ENCODE measurements around the gene MBNL2.

The MBNL2 gene

DNA sequence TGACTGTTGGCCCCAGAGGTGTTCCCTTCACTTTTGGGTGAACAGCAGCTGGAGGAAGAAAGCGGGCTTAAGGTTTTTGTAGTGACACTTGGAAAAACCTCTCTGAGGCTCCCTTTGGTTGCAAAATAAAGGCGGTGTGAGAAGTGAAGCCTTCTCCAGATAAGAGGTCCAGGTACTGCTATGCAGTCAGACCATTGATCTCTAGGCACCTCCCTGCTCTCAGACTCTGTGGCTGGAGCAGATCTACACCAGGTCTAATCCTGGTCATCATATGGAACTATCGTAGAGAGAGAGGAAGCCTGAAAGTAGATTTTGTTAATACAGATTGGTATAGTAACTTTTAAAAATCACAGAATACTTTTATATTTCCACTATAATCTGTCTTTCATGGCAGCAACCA lies 47.5 kb downstream of the MBNL2 start:
- Histone ChIP-seq H3K9me3 (ENCODE audit: control insufficient read depth, insufficient read depth, low read length) (no peaks in the 10 kb centered on the region), H3K4me3 (ENCODE audit: low read length) (no peak overlapping the region), H3K27me3 (ENCODE audit: control insufficient read depth, insufficient read depth, low read length) (no peaks in the 10 kb centered on the region), H3K27ac (ENCODE audit: low read length) (no peak overlapping the region), H3K4me1 (ENCODE audit: control insufficient read depth, insufficient read depth, low read length) (peaks cover 4% of the 10 kb centered on the region; the same call in 1 of the 2 replicates), H3K36me3 (ENCODE audit: control insufficient read depth, insufficient read depth, low read length) (no peaks in the 10 kb centered on the region)
- no CpG with 5 or more reads among the region's 3 CpGs for WGBS (ENCODE audit: insufficient coverage, insufficient read length)
- no peak for DNase-seq (ENCODE audit: low read depth, low spot score)

DNA sequence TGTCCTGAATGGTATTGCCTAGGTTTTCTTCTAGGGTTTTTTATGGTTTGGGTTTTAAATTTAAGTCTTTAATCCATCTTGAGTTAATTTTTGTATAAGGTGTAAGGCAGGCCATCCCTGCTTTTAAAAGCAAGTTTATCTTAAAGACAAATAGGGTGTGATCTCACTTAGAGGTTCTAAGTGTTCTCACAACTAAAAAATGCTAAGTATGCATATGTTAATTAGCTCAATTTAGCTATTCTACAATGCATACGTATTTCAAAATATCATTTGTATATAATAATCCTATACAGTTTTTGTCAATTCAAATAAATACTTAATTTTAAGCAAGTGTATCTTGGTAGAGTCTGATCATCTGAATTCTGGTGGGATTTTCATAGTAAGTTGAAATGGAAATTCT lies 50.4 kb downstream of the MBNL2 start:
- no CpG with 5 or more reads among the region's 1 CpG for WGBS (ENCODE audit: insufficient coverage, insufficient read length)
- 0 out of 2 replicates have a peak, but pooled peaks cover 2% of the 10 kb centered on the region for H3K4me1 ChIP-seq (ENCODE audit: control insufficient read depth, insufficient read depth, low read length)
- H3K36me3 ChIP-seq (ENCODE audit: control insufficient read depth, insufficient read depth, low read length): no peaks in the 10 kb centered on the region
- no peak overlapping the region for H3K27ac ChIP-seq (ENCODE audit: low read length)
- no peaks in the 10 kb centered on the region for H3K9me3 ChIP-seq (ENCODE audit: control insufficient read depth, insufficient read depth, low read length)
- no peak for DNase-seq (ENCODE audit: low read depth, low spot score)
- no peaks in the 10 kb centered on the region for H3K27me3 ChIP-seq (ENCODE audit: control insufficient read depth, insufficient read depth, low read length)
- H3K4me3 ChIP-seq (ENCODE audit: low read length): no peak overlapping the region

DNA sequence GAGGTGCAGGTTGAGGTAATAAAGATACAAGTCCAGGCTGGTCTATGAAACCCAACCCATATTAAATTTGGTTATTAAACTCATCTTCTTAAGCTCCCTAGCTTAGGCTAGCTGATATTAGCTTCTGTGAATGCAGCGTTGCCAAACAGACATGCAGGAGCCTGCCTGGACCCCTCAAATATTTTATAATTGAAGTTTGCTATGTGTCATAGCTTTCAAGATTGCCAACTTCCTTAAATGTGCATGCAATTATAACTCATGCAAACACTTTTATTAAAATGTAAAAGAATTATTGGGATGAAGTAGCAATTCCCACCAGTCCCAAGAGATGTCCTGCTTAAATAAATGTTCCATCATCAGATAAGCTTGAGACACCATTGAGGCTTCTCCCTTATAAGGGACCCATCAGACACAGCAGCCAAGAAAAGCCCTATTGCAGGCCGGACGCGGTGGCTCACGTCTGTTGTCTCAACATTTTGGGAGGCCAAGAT lies 51.3 kb downstream of the MBNL2 start:
- Histone ChIP-seq H3K4me1 (ENCODE audit: control insufficient read depth, insufficient read depth, low read length) (0 out of 2 replicates have a peak, but pooled peaks cover 2% of the 10 kb centered on the region), H3K27ac (ENCODE audit: low read length) (no peak overlapping the region)

DNA sequence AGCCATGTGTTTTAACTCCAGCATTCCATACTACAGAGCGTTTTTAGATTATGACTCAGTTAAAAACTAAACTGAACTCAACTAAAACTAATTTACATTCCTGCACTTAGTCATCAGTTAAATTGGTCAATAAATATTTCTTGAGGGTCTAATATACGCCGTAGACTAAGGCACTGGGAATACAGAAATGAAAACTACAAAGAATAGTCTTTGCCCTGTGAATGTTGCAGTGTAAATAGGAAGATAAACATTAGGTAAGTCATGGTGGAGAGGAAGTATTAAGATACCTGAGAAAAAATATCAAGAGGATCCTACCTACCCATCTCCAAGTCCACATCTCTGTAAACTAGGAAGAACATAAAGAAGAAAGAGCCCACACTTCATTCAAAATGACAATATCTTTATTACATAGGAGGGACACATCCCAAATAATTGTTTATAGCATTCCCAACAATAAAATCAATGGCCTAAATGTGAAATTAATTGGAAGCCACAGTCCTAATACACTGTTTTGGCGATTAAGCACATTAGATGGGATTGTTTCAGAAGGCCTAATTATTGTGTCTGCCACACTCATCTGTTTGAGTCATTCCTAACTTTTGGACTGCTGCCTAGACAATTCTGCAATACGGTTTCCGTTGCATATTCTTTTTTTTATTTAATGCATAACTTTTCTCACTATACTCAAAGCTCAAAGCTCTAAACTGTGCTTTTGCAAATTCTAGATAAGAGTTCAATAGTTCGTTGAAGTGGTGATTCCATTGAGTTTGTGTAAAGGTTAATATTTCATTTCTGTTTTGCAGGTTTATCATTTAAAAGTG lies 52.9 kb downstream of the MBNL2 start:
- no peaks in the 10 kb centered on the region for H3K27me3 ChIP-seq (ENCODE audit: control insufficient read depth, insufficient read depth, low read length)
- no peaks in the 10 kb centered on the region for H3K36me3 ChIP-seq (ENCODE audit: control insufficient read depth, insufficient read depth, low read length)
- no peaks in the 10 kb centered on the region for H3K9me3 ChIP-seq (ENCODE audit: control insufficient read depth, insufficient read depth, low read length)
- H3K4me1 ChIP-seq (ENCODE audit: control insufficient read depth, insufficient read depth, low read length): no peaks in the 10 kb centered on the region
- no CpG with 5 or more reads among the region's 7 CpGs for WGBS (ENCODE audit: insufficient coverage, insufficient read length)
- no peak for DNase-seq (ENCODE audit: low read depth, low spot score)
- H3K27ac ChIP-seq (ENCODE audit: low read length): no peak overlapping the region
- H3K4me3 ChIP-seq (ENCODE audit: low read length): no peak overlapping the region

More for the DNA sequence above, 51.3 kb downstream of the MBNL2 start:
- no peaks in the 10 kb centered on the region for H3K27me3 ChIP-seq (ENCODE audit: control insufficient read depth, insufficient read depth, low read length)
- H3K36me3 ChIP-seq (ENCODE audit: control insufficient read depth, insufficient read depth, low read length): no peaks in the 10 kb centered on the region
- no peak overlapping the region for H3K4me3 ChIP-seq (ENCODE audit: low read length)
- WGBS (ENCODE audit: insufficient coverage, insufficient read length): no CpG with 5 or more reads among the region's 5 CpGs
- DNase-seq (ENCODE audit: low read depth, low spot score): no peak
- no peaks in the 10 kb centered on the region for H3K9me3 ChIP-seq (ENCODE audit: control insufficient read depth, insufficient read depth, low read length)

DNA sequence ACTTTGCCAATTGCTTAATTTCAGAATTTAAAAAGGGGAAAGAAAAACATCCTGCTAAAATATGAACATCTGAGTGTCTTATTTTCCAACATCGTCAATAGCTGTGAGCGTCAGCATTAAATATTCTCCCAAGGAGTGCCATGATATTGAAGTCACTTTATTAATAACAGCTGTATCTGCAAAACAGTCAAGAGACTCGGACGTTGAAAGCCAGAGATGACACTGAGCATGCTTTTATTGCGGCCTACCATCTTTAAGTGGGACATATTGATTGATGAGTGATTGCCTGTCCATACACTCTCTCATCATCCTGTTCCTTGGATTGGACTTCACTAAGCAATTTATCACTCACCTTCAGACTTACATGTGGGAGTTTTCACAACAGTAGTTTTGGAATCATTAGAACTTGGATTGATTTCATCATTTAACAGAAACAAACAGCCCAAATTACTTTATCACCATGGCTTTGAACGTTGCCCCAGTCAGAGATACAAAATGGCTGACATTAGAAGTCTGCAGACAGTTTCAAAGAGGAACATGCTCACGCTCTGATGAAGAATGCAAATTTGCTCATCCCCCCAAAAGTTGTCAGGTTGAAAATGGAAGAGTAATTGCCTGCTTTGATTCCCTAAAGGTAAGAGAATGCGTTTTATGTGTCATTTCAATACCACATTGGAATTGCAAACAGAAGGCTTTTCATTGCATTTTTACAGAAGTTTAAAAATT lies 53.8 kb downstream of the MBNL2 start:
- no peak overlapping the region for H3K27ac ChIP-seq (ENCODE audit: low read length)
- no peak overlapping the region for H3K4me3 ChIP-seq (ENCODE audit: low read length)
- H3K4me1 ChIP-seq (ENCODE audit: control insufficient read depth, insufficient read depth, low read length): no peaks in the 10 kb centered on the region
- no peaks in the 10 kb centered on the region for H3K9me3 ChIP-seq (ENCODE audit: control insufficient read depth, insufficient read depth, low read length)
- H3K27me3 ChIP-seq (ENCODE audit: control insufficient read depth, insufficient read depth, low read length): no peaks in the 10 kb centered on the region
- no peaks in the 10 kb centered on the region for H3K36me3 ChIP-seq (ENCODE audit: control insufficient read depth, insufficient read depth, low read length)
- WGBS (ENCODE audit: insufficient coverage, insufficient read length): no CpG with 5 or more reads among the region's 8 CpGs
- DNase-seq (ENCODE audit: low read depth, low spot score): no peak

DNA sequence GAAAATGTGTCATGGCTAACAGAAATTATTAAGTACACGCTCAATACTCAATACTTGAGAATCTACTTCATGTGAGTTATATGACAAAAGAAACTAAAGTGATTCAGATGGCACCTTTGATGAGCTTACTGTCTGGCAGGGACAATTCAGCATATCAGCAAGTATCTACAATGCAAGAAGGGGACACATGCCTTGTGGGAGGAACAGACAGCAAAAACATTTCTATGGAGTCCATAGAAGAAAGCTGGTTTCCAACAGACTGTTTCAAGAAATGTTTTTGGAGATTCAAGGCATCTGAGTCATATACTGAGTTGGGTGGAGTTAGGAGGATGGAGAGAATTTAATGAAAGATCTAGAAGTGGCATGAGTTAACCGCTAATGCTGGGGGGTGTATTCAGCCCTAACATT lies 54.7 kb downstream of the MBNL2 start:
- WGBS (ENCODE audit: insufficient coverage, insufficient read length): no CpG with 5 or more reads among the region's 2 CpGs
- no peak overlapping the region for H3K27ac ChIP-seq (ENCODE audit: low read length)

DNA sequence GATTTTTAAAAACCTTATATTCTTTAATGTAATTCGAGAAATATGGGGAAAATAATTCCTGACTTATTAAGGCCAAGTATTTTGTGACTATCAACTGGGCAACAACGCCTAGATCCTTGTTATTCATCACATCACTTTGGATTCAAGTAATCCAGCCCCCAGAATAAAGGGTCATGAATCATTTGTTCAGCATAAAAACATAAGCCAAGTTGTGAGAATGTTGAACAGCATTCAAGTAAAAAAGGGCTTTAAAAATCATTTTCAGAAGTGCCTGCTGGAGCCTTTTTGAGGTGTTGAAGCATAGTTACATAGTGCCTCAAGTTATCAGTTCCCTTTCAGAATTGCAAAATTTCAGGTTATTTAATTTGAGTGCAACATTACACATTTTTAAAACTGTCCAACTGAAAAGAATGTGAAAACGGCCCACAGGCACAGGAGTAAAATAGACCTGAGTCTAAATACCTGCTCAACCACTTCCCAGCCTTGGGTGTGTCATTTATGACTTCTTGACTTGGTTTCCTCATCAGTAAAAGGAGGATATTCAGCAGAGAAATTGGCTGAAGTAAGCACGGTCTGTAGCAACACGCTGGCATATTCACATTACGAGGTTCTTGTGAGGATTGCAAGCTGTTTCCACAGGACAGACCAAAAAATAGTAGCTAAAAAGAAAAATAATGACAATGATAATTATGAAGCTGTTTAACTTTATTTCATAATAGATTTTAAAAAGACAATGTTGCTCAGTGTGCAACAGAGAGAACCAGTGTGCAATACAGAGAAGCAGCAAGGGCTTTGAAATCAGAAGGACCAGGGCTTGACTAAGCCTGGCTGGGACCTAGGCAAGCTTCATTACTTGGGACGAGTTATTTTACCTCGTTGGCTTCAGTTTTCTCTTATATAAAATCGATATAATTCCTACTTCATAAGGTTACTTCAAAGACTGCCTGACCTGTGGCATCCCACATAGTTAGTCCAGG lies 56.6 kb downstream of the MBNL2 start:
- H3K4me3 ChIP-seq (ENCODE audit: low read length): no peak overlapping the region

More for the DNA sequence above, 54.7 kb downstream of the MBNL2 start:
- DNase-seq (ENCODE audit: low read depth, low spot score): no peak
- H3K9me3 ChIP-seq (ENCODE audit: control insufficient read depth, insufficient read depth, low read length): no peaks in the 10 kb centered on the region
- no peaks in the 10 kb centered on the region for H3K36me3 ChIP-seq (ENCODE audit: control insufficient read depth, insufficient read depth, low read length)
- H3K4me1 ChIP-seq (ENCODE audit: control insufficient read depth, insufficient read depth, low read length): no peaks in the 10 kb centered on the region
- H3K27me3 ChIP-seq (ENCODE audit: control insufficient read depth, insufficient read depth, low read length): no peaks in the 10 kb centered on the region
- H3K4me3 ChIP-seq (ENCODE audit: low read length): no peak overlapping the region

DNA sequence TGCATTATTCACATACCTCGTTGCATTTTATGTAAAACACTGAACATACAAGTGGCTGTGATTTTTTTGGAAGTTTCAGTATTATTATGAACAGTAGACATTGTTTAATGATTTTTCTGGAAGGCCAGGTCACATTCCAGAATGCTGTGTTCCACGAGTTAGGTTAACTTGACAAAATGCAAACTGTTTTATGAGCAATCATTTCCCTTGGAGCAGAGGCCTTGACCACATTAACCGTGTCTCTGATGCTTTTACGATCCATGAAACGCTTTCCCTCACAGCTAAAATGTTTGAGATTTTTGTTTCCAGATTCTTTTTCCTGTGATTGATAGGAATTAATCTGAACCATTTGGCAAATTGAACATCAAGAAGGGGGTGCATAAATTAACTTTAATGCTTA lies 57.8 kb downstream of the MBNL2 start:
- H3K27ac ChIP-seq (ENCODE audit: low read length): no peak overlapping the region
- no CpG with 5 or more reads among the region's 5 CpGs for WGBS (ENCODE audit: insufficient coverage, insufficient read length)

More for the DNA sequence above, 56.6 kb downstream of the MBNL2 start:
- Histone ChIP-seq H3K27me3 (ENCODE audit: control insufficient read depth, insufficient read depth, low read length) (no peaks in the 10 kb centered on the region), H3K4me1 (ENCODE audit: control insufficient read depth, insufficient read depth, low read length) (no peaks in the 10 kb centered on the region), H3K27ac (ENCODE audit: low read length) (no peak overlapping the region), H3K36me3 (ENCODE audit: control insufficient read depth, insufficient read depth, low read length) (no peaks in the 10 kb centered on the region), H3K9me3 (ENCODE audit: control insufficient read depth, insufficient read depth, low read length) (no peaks in the 10 kb centered on the region)
- DNase-seq (ENCODE audit: low read depth, low spot score): no peak
- no CpG with 5 or more reads among the region's 9 CpGs for WGBS (ENCODE audit: insufficient coverage, insufficient read length)

DNA sequence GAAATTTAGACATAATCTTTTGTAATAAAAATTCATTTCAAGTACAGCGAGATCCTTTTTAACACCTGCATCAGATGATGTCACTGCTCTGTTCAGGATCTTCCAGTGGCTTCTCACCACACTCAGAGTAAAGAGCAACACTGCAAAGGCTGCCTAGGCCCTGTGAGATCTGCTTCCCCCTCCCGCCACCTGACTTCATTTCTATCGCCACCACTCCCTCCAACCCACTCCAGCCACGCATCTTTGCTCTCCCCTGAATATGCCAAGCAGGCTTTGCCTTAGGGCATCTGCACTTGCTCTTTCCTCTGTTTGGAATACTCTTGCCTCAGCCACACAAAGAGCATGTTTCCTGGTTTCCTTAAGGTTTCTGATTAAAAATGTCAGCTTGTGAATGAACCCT lies 58.3 kb downstream of the MBNL2 start:
- Histone ChIP-seq H3K27ac (ENCODE audit: low read length) (no peak overlapping the region), H3K27me3 (ENCODE audit: control insufficient read depth, insufficient read depth, low read length) (no peaks in the 10 kb centered on the region), H3K36me3 (ENCODE audit: control insufficient read depth, insufficient read depth, low read length) (no peaks in the 10 kb centered on the region), H3K4me3 (ENCODE audit: low read length) (no peak overlapping the region), H3K4me1 (ENCODE audit: control insufficient read depth, insufficient read depth, low read length) (no peaks in the 10 kb centered on the region), H3K9me3 (ENCODE audit: control insufficient read depth, insufficient read depth, low read length) (no peaks in the 10 kb centered on the region)
- WGBS (ENCODE audit: insufficient coverage, insufficient read length): no CpG with 5 or more reads among the region's 4 CpGs
- no peak for DNase-seq (ENCODE audit: low read depth, low spot score)

More for the DNA sequence above, 57.8 kb downstream of the MBNL2 start:
- Histone ChIP-seq H3K4me1 (ENCODE audit: control insufficient read depth, insufficient read depth, low read length) (no peaks in the 10 kb centered on the region), H3K4me3 (ENCODE audit: low read length) (no peak overlapping the region), H3K27me3 (ENCODE audit: control insufficient read depth, insufficient read depth, low read length) (no peaks in the 10 kb centered on the region), H3K9me3 (ENCODE audit: control insufficient read depth, insufficient read depth, low read length) (no peaks in the 10 kb centered on the region), H3K36me3 (ENCODE audit: control insufficient read depth, insufficient read depth, low read length) (no peaks in the 10 kb centered on the region)
- DNase-seq (ENCODE audit: low read depth, low spot score): no peak

DNA sequence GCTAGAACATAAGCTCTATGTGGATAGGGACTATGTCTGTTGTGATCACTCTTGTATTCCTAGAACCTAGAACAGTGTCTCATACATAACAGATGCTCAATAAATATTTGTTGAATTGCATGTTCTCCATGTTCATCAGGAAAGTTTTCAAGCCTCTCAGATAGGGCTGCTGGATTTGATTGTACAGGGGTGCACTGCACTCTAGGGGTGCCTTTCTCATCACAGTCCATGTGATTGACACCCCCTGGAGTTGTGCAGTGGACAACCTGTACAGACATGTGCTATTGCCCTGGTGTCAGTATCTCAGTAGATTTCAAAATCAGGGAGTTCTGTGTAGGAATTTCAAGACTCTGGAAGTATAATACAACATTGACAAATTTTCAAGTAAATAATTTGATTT lies 58.9 kb downstream of the MBNL2 start:
- Histone ChIP-seq H3K9me3 (ENCODE audit: control insufficient read depth, insufficient read depth, low read length) (no peaks in the 10 kb centered on the region), H3K4me3 (ENCODE audit: low read length) (no peak overlapping the region), H3K4me1 (ENCODE audit: control insufficient read depth, insufficient read depth, low read length) (no peaks in the 10 kb centered on the region), H3K27ac (ENCODE audit: low read length) (no peak overlapping the region), H3K36me3 (ENCODE audit: control insufficient read depth, insufficient read depth, low read length) (no peaks in the 10 kb centered on the region), H3K27me3 (ENCODE audit: control insufficient read depth, insufficient read depth, low read length) (no peaks in the 10 kb centered on the region)
- DNase-seq (ENCODE audit: low read depth, low spot score): no peak

All from iPS DF 6.9 (cell line).